HG03521 (cell line): ENCODE data around the gene VWA5B1.

ENCODE experiments used
- ATAC-seq: cut with Tn5 transposase; IDR thresholded peaks from one replicate; pipeline ENCODE4 v1.9.1; 2021; ENCODE audit warnings: mild to moderate bottlenecking, moderate library complexity; ENCODE audit not compliant: unreplicated experiment

Gene VWA5B1

DNA sequence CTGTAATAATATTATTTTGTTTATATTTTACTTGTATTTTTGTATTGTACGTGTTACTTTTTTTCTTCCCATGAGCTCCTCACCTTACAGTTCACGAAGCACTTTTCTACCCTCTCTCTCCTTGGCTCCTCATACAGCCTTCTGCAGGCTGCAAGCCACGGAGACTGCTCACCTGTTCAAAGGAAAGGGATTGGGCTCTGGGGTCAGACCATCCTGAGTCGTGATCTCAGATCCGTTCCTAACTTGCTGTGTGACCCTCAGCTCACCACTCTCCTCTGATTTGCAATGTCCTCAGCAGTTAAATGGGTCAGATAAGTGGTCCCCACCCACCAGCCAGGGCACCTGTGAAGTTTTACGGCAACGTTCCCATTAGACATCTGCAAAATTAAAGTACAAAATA lies 54.1 kb downstream of the VWA5B1 start:
- no peak for ATAC-seq

DNA sequence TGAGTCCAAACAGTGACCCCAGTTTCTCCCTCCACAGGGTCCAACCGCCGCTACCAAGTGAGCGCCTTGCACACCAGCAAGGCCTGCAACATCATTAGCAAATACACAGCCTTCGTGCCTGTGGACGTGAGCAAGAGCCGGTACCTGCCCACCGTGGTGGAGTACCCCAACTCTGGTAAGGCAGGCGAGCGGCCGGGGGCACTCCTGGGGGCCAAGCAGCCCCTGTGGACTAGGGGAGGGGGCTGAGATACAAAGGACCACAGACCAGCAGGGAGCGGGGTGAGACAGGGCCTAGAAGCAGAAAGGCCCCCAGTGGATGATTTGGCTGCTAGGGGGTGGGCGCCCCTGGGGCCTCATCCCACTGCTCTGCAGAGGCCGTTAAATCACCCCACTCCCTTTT lies 54.7 kb downstream of the VWA5B1 start:
- ATAC-seq, result no peak

DNA sequence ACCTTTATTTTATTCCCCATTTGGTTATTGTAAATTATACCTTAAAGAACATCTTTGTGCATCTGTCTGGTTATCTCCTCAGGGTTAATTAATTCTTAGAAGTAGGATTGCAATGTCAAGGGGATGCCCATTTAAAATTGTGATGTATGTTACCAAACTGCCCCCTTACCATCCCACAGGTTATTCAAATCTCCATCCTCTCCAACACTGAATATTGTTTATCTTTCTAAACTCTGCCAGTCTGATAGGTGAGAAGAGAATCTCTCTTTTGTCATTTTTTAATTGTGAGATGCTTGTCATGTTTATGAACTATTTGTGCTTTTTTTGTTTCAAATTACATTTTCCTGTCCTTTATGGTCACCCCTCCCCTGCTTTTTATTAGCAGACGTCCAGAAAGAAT lies 55.8 kb downstream of the VWA5B1 start:
- ATAC-seq, result no peak

DNA sequence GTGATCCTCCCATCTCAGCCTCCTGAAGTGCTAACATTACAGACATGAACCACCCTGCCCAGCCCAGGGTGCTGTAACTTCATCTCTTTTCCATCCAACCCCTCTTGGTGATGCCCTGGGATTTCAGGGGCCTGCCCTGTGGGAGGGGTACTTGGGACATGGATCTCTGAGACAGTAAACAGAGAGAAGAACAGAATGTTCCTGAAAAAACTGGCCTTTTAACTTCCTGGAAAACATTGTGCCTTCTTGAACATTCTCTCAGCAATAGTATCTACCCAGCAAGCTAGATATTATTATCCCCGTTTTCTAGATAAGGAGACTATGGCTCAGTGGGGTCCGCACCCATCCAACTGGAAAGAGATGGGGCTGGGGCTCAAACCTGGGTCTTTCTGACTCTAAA lies 57.0 kb downstream of the VWA5B1 start:
- no peak for ATAC-seq

DNA sequence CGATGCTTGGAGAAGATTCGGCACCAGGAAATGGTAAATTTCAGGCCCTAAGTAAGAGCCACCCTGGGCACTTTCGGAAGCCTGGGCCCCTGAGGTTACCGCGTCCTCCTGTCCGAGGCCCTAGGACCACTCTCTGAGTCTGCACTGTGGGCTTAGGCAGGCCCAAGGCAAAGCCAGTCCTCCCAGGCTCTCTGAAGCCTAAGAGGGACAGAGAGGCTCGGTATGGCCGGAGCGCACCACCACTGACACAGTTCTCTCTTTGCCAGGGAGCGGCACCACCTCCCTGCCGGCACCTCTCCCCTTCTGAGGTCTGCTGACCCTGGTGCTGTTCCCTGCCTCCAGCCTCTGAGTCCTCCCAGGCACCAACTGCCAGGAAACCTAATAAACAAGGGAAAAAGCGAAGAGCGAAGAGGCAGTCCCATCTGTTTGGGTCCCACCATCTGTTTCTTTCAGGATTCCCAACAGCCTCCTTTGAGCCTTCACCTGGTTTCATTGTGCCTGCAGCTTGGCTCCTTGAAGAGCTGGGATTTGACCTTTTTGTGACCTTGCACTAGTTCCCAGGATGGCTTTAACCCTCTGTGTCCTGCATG lies 57.7 kb downstream of the VWA5B1 start:
- no peak for ATAC-seq

DNA sequence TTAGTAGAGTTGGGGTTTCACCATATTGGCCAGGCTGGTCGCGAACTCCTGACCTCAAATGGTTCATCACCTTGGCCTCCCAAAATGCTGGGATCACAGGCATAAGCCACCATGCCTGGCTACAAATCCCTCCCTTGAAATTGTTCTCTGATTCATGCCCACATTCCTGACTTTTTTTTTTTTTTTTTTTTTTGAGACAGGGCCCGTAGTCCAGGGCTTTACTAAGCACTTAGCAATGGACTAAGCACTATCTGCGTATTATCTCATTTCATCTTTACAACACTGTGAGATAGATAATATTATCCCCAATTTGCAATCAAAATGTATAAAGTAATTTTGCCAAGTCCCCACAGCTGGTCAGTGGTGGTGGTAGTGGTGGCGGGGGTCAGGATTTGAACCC lies 58.9 kb downstream of the VWA5B1 start:
- no peak for ATAC-seq

DNA sequence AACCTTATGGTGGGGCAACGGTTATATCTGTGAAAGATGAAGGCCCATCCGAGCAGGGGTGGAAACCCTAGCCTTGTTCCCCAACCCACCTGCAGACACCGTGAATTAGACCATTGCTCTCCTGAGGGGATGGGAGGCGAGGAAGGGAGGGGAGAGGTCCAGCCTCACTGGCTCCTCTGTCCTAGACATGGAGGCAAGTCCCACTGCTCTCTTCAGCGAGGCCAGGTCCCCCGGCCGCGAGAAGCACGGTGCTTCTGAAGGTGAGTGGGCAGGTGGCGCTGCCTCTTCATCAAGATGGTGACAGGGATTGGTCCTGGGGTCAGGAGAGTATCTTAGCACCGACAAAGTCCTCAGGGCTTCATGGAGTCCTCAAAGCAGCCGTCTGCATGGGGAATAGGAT lies 59.3 kb downstream of the VWA5B1 start:
- no peak for ATAC-seq

DNA sequence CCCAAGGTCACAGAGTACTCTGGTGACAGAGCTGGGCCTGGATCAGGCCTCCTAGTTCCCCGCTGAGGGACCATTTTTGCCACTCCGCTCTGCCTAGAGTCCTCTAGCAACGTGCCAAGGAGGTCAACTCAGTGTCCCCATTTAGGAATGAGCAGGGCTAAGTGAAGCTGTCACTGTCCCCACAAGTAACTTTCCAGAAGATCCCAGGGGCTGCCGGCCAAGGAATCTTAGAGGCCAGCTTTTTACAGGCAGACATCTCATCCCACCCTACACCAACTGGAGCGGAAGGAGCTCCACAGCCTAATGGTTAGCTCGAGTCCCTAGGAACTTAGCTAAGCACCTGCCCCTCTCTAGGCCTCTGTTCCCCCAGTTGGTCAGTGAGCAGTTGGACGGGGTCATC lies 59.7 kb downstream of the VWA5B1 start:
- ATAC-seq, result no peak

DNA sequence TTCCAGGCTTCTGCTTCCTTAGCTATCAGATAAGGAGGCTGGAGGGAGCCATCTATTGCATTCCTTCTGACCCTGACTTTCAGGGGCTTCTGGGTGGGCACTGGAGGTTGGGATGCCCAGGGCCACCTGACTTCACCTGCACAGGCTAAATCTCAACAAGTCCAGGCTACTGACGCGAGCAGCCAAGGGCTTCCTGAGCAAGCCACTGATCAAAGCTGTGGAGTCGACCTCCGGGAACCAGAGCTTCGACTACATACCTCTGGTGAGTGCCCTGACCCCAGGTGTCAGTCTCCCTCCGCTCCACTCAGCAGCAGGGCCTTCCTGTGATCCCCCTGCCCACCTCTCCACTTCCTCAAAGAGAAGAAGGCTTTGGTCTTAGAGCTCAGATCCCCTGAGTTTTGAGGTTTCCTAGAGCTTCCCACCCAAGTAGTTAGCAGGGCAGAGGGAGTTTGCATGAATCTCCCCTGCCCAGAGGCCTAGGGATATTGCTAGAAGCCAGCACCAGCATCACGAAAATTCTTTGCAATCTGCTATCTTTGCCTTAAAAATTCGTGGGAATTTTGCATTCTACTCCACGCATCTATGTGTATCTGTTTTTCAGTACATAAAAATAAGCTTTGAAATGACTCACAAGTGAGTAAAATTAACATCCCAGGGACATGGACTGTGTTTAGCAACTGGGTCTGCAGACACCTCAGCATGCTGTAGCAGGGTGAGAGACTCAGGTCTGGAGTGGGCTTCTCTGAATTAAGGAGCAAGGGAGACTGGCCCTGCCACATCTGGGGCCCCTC lies 61.4 kb downstream of the VWA5B1 start:
- no peak for ATAC-seq

DNA sequence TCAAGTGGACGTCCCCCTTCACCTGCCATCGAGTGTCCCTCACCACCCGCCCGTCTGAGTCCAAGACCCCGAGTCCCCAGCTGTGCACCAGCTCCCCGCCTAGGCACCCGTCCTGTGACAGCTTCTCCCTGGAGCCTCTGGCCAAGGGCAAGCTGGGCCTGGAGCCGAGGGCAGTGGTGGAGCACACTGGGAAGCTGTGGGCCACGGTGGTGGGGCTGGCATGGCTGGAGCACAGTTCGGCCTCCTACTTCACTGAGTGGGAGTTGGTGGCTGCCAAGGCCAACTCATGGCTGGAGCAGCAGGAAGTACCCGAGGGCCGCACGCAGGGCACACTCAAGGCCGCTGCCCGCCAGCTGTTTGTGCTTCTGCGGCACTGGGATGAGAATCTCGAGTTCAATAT lies 63.2 kb downstream of the VWA5B1 start:
- ATAC-seq, result no peak

DNA sequence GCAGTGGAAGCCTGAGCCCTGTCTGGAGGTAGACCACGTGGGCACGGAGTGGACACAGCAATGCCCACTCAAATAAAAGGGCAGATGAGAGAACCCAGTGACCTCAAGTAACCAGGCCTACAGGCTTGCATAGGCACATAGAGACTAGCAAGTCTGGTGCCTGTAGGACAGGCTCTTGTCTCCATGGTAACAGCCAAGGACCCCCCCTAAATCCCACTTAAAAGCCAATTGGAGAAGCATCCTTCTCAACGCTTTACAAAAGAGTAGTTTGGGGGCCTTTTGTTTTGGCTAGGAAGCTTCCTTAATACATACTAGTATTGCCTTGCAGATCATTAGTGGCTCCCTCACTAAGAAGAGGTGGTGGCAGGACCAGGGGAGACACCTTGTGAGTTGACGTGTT lies 63.9 kb downstream of the VWA5B1 start:
- ATAC-seq, result no peak

DNA sequence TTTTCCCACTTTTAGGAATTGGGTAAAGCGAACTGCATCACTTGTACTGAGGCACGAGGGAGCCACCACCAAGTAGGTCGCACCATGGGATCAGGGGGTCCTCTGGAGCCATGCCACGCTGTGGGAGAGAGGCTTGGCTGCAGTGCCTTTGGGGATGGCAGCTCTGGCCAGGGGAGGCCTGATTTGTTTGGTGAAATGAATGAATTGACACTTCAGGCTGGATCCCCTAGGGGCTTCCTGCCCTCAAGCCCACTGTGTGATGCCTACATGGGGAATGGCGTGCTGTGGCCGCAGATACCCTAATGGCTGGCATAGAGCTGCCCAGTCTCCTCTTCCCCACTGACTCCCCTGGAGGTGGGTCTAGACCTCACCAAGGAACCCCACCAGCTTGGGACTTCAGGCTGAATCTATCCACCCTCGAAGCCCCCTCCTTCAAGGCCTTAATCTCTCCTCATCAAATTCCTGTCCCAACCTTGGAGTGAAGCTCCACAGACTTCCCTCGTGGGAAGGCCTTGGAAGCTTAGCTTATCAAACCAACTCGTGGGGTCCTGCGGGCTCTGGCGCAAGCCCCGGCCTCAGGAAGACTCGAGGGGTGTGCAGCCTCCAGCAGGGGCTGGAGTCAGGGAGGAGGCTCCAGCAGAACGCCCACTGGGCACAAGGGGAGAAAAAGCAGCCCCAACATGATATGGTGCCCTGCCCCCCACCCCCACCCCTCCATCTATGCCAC lies 64.6 kb downstream of the VWA5B1 start:
- no peak for ATAC-seq

DNA sequence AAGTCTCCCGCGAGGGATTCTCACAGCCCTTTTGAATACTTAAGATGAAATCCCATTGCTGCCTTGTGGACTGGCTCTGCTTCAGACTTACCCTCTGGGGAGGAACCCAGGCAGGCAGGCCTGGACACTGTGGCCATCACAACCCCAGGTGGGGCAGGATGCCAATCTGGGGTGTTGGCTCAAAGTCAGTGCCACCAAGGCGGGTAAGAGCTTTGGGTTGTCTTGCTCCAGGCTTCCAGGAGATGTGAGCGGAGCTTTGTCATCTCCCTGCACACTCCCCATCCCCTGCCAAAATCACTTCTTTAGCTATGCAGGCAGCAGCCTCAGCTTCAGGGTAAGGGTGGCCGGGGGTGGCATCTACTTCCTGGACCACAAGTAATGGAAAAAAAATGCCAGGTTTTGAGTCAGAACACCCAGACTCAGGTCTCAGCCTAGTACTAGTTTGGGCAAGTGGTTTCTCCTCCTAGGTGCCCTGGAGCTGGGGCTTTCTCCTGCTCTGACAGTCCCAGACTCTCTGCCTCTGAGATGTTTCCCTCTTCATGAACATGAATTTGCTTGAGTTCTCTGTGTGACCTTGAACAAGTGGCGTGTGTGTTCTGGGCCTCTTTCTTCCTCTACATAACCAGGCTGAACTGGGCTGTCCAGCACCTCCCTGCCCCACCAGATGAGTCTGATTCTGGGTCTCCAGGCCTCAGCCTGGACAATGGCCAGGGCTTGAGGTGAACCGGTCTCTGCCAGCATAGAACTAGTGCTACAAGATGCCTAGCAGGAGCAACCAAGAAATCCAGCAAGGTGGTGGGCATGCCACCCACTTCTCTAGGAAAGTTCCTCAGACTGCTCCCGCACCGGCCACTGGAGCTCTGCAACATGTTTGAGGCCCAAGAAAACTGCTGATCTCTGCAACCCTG lies 65.4 kb downstream of the VWA5B1 start:
- no peak for ATAC-seq

DNA sequence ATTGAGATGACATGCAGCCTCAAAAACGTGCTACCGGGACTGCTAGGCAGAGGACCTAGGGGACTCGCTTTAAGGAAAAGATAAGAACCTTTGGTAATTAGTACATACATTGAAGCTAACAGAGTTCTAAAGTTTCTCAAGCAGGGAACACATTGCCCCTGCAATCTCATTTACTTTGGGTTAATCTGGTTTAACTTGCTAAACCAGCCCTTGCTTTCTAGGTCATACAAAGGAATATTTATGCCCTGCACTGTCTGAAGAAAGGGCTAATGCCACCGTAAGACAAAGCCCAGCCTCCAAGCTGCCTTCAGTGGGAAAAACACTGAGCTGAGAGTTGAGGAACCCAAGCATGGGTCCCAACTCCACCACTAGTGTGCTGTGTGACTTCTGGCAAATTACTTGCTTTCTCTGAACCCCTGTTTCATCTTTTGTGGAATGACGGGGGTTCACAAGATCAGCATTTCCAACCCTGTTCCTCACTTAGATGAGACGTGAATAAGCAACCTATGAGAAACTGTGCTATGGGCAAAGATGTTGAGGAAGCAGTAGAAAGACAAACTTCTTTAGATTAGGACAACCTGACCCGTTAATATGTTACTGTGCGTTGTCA lies 66.3 kb downstream of the VWA5B1 start:
- ATAC-seq, result no peak

DNA sequence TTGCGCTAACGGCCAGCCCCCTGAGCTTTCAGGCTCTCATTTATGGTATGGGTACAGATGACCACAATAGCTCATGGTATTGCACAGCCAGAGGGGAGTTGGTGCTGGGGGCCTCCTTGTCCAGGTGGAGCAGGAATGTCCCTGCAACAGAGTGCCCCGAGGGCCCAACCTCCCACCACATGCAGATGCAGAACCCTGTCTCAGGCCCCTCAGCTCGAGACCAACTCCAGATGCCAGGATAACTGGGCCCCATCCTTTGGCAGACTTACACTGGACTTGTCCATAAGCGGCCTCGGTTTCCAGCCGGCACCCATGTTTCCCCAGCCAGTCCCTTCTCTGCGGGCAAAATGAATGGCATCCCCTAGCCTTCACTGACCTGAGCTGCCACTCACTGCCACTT lies 67.1 kb downstream of the VWA5B1 start:
- no peak for ATAC-seq

DNA sequence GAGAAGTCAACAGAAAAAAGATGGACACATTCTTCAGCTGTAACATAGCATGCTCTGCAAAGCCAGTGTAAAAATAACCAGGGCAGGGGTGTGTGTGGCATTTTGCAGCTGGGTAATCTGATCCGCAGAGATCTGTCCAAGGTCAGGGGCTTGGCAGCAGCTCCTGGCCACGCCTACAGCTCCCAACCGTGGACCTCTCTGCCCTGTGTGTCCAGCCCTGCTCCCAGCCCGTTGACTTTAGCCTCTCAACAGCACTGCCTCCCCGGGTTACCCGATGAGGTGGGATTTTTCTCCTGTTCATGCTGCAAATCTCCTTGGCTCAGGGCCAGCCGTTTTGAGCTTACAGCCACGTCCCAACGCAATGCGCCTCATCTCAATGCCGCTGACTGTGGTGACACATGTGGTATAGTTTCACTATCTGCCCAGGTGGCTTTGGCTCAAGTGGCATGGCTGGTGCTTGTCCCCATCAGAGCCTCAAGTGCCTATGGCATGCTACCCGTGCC lies 68.1 kb downstream of the VWA5B1 start:
- ATAC-seq, result no peak

DNA sequence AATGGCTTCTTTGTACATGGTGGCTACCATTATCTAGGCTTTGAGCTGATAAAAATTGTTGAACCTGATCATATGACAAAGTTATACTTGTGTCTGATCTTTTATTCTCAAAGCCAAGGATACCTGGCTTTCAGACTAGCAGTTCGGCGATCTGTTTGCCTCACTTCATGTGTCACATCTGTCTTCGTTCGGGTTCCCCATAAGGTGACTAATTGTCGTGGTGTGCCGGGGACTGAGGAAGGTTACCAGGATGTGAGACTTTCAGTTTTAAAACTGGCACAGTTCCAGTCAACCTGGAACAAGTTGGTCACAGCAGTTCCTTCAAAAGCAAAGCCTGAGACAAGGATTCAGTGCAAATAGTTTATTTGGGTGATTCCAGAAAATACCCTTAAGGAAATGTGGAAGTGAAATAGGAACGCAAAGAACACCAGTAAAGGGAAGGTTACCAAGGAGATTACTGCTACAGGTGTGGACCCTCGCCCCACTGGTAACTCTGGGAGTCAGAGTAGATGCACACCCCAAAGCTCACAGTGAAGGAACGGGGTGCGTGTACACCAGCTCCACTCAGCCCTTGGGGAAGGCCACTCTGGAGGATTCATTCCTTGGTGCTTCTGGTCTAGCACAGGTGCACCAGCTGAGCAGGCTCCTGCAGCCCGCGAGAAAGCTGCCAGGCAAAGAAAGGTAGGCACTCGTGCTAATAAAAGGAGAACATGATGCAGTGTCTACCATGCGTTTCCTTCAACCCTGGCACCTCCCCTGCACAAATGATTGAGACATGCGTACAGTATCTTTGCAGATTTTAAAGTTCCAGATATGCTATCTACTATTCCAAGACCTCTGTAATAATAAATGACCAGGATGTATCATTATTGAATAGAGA lies 69.0 kb downstream of the VWA5B1 start:
- no peak for ATAC-seq

DNA sequence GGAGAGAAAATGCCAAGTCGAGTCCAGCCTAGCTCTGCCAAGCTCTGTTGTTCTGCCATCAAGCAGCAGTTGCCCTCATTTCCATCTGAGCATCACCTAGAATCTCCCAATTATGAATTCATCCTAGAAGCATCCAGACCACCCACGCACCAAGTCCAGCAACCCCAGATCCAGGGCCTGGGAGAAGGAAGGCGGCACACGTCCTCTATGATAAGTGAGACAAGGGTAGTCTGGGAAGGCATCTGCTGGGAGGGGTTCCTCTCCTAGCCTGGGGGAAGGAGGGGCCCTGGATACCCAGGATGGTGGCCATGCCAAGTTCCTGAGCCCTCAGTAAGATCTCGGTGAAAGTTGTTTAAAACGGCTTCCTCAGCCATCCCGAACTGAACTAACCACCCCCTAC lies 70.7 kb downstream of the VWA5B1 start:
- no peak for ATAC-seq

DNA sequence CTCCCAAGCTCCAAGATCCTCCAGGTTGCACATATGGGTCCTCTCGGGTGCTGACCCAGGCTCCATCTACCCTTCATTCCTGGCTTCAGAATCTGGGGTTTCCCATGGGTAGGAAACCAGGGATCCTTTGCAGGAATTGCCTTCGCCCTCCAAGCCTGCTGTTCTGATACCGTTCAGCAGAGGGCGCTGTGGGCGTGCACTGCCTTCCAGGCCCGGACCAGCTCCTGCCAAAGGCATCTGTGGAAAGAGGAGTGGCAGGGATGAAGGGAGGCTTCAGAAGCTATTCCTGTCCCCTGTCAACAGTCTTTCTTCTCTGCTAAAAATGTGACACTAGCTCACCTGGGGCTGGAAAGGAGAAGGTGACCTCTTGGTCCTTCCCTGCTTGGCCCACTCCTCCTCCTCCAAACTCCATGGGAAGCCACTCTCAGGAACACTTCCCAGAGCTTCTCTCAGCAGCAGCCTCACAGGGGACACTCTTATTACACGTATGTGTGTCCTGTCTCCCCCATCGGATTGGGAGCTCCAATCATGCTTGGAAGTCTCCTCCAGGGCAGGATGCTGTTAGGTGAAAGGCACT lies 71.2 kb downstream of the VWA5B1 start:
- ATAC-seq, result no peak
